Keratinocyte (primary cell): ENCODE results near the gene MYH10. TPM values are rescaled to one million over a fixed set of nuclear protein-coding genes. Genes with fewer than 3 reads are reported as not detected.
"Not testable (repeated sequence)": the region's sequence is repeated elsewhere in the genome, so short reads cannot be mapped to it uniquely, and the experiment has no call there.

Source experiments
- DNase-seq: peaks from one replicate; pipeline ENCODE4 v3.0.0-alpha.2; 2011; ENCODE audit warnings: low read depth, missing footprints, low spot score
- FAIRE-seq: peaks from 2 replicates; lab custom pipeline; 2011; peaks lifted over from hg19 to GRCh38; lab: Jason Lieb, UNC
- H2AFZ ChIP-seq: 2 replicates; pipeline ENCODE4 v1.6.0; 2012; ENCODE audit warnings: low read length, control low read depth, inconsistent platforms; ENCODE audit not compliant: control insufficient read depth
- H3K27ac ChIP-seq: 2 replicates; pipeline ENCODE4 v1.5.1; 2011; ENCODE audit warnings: low read length; ENCODE audit not compliant: control insufficient read depth, insufficient read depth
- H3K27me3 ChIP-seq: 3 replicates; pipeline ENCODE4 v1.6.0; 2011; ENCODE audit warnings: low read length; ENCODE audit not compliant: control insufficient read depth, insufficient read depth; ENCODE audit errors: extremely low read depth
- H3K36me3 ChIP-seq, 2 experiments: 2 replicates in 1 of 2; 3 replicates in 1 of 2; pipeline ENCODE4 v1.5.1; 2011; ENCODE audit warnings: low read length in 2 of 2, mild to moderate bottlenecking in 1 of 2; ENCODE audit not compliant: control insufficient read depth in 2 of 2, insufficient read depth in 2 of 2; ENCODE audit errors: extremely low read depth in 1 of 2
- H3K4me1 ChIP-seq: 3 replicates; pipeline ENCODE4 v1.5.1; 2011; ENCODE audit warnings: low read length; ENCODE audit not compliant: control insufficient read depth, insufficient read depth; ENCODE audit errors: extremely low read depth
- H3K4me2 ChIP-seq: 3 replicates; pipeline ENCODE4 v1.6.0; 2011; ENCODE audit warnings: low read depth, low read length; ENCODE audit not compliant: control insufficient read depth, insufficient read depth; ENCODE audit errors: extremely low read depth
- H3K4me3 ChIP-seq, 3 experiments: fragments of 200-600 bp in 1 of 3; sonication (generic) in 1 of 3; 2 replicates in 2 of 3; 3 replicates in 1 of 3; pipeline ENCODE4 v1.5.1; 2011 to 2016; ENCODE audit warnings: low read length in 3 of 3, mild to moderate bottlenecking in 3 of 3, control low read depth in 2 of 3, inconsistent platforms in 1 of 3, low read depth in 1 of 3, mixed read lengths in 1 of 3, mixed run types in 1 of 3, moderate library complexity in 1 of 3; ENCODE audit not compliant: control insufficient read depth in 2 of 3, insufficient read depth in 2 of 3; ENCODE audit errors: extremely low read depth in 1 of 3
- H3K79me2 ChIP-seq: 2 replicates; pipeline ENCODE4 v1.6.0; 2012; ENCODE audit warnings: low read length; ENCODE audit not compliant: control insufficient read depth, insufficient read depth
- H3K9ac ChIP-seq: 3 replicates; pipeline ENCODE4 v1.6.0; 2011; ENCODE audit warnings: low read length; ENCODE audit not compliant: control insufficient read depth, insufficient read depth; ENCODE audit errors: extremely low read depth
- H3K9me1 ChIP-seq: 3 replicates; pipeline ENCODE4 v1.6.0; 2011; ENCODE audit warnings: low read length; ENCODE audit not compliant: control insufficient read depth, insufficient read depth; ENCODE audit errors: extremely low read depth
- H3K9me3 ChIP-seq: 2 replicates; pipeline ENCODE4 v1.5.1; 2012; ENCODE audit warnings: low read depth, low read length; ENCODE audit not compliant: control insufficient read depth
- H4K20me1 ChIP-seq: 3 replicates; pipeline ENCODE4 v1.6.0; 2011; ENCODE audit warnings: low read length; ENCODE audit not compliant: control insufficient read depth, insufficient read depth; ENCODE audit errors: extremely low read depth
- CTCF ChIP-seq, 3 experiments: IDR thresholded peaks in 1 of 3; conservative IDR thresholded peaks in 1 of 3; optimal IDR thresholded peaks in 1 of 3; 2 replicates in 2 of 3; 3 replicates in 1 of 3; pipeline versions ENCODE3 to v1.5.1; 2011; ENCODE audit warnings: low read length in 3 of 3, mild to moderate bottlenecking in 3 of 3, moderate library complexity in 2 of 3, control low read depth in 1 of 3, inconsistent platforms in 1 of 3; ENCODE audit not compliant: insufficient read depth in 2 of 3; ENCODE audit errors: extremely low read depth in 1 of 3
- EZH2 ChIP-seq: IDR thresholded peaks from one replicate; pipeline ENCODE4 v1.6.1; 2012; ENCODE audit warnings: inconsistent platforms, mild to moderate bottlenecking, low read length, moderate library complexity
- dilution Hi-C: fragments of 300-500 bp; cut with MboI; formaldehyde crosslinking; loops from one replicate; pipeline ENCODE4 v1.7.0; 2020; ENCODE audit warnings: low sequenced_read_pairs; ENCODE audit not compliant: extremely low pct_ligation_motif_present
- polyA plus RNA-seq, 5 experiments: library from polyadenylated mRNA; depleted of rRNA in 3 of 5; stranded (reverse) in 3 of 5; stranded (forward) in 1 of 5; unstranded in 1 of 5; fragments of >200 nt; gene quantifications; 1 replicate in 1 of 5; 2 replicates in 3 of 5; 3 replicates in 1 of 5; pipeline versions ENCODE4 v1.2.1 to v1.2.3, GENCODE V29; 2011 to 2012; ENCODE audit warnings: missing spikeins in 2 of 5, low read depth in 1 of 5, low replicate concordance in 1 of 5

The MYH10 gene
- polyA plus RNA-seq, 1 donor (not counting 4 experiments of a cell fraction or from before 2014, with no cell fraction given), result 21.2 TPM

GRCh38 chr17:8552577-8553320 is 77.8 kb downstream of the MYH10 start:
- no peak for TF ChIP-seq EZH2
- no peak for TF ChIP-seq CTCF (optimal IDR thresholded peaks at IDR 0.05 in 1 of 3, IDR thresholded peaks at IDR 0.05 in 1 of 3, conservative IDR thresholded peaks at IDR 0.05 in 1 of 3; ENCODE audit: extremely low read depth in 1 of 3, insufficient read depth in 2 of 3, low read length in 3 of 3)
- Histone ChIP-seq H3K27ac (peak overlapping the region; percentile 58), H3K4me1 (peaks cover 17% of the 10 kb centered on the region), H3K4me2 (peak overlapping the region; percentile 69), H4K20me1 (no peaks in the 10 kb centered on the region), H3K79me2 (no peaks in the 10 kb centered on the region), H3K9me3 (no peaks in the 10 kb centered on the region), H3K9me1 (no peaks in the 10 kb centered on the region), H3K27me3 (no peaks in the 10 kb centered on the region), H3K4me3 (peak overlapping the region in 1 of 3 experiments; percentile 35), H2AFZ (no peak overlapping the region), H3K9ac (no peak overlapping the region), H3K36me3 (no peaks in the 10 kb centered on the region)
- dilution Hi-C loops, result no loop called here
- FAIRE-seq, result peak; percentile 96
- peak; percentile 70 for DNase-seq

- TF ChIP-seq EZH2 (no peak), CTCF (optimal IDR thresholded peaks at IDR 0.05 in 1 of 3, IDR thresholded peaks at IDR 0.05 in 1 of 3, conservative IDR thresholded peaks at IDR 0.05 in 1 of 3; ENCODE audit: extremely low read depth in 1 of 3, insufficient read depth in 2 of 3, low read length in 3 of 3) (no peak)
- dilution Hi-C loops, result no loop called here
- FAIRE-seq, result no peak
- H3K4me3 ChIP-seq, result no peak overlapping the region
- H3K36me3 ChIP-seq, result peaks cover 16 to 21% of the 10 kb centered on the region in 2 experiments
- no peaks in the 10 kb centered on the region for H3K27me3 ChIP-seq
- H3K4me1 ChIP-seq, result no peaks in the 10 kb centered on the region
- no peaks in the 10 kb centered on the region for H3K9me3 ChIP-seq
- H3K4me2 ChIP-seq, result no peak overlapping the region
- no peaks in the 10 kb centered on the region for H3K9me1 ChIP-seq
- H3K27ac ChIP-seq, result no peak overlapping the region
- no peaks in the 10 kb centered on the region for H4K20me1 ChIP-seq
- H3K79me2 ChIP-seq, result no peaks in the 10 kb centered on the region
- H2AFZ ChIP-seq, result no peak overlapping the region
- DNase-seq, result no peak
- no peak overlapping the region for H3K9ac ChIP-seq
Measured at GRCh38 chr17:8542599-8543502, 87.7 kb downstream of the MYH10 start.

GRCh38 chr17:8539976-8540375 is 90.5 kb downstream of the MYH10 start:
- H3K9me1 ChIP-seq, H3K4me1 ChIP-seq, H3K4me3 ChIP-seq, dilution Hi-C loops, H4K20me1 ChIP-seq, DNase-seq, H3K9ac ChIP-seq, H3K79me2 ChIP-seq, H2AFZ ChIP-seq, H3K4me2 ChIP-seq, H3K27ac ChIP-seq, H3K27me3 ChIP-seq, H3K9me3 ChIP-seq, FAIRE-seq: not testable (repeated sequence)
- peaks cover 15% of the 10 kb centered on the region in 2 experiments for H3K36me3 ChIP-seq
